ENCODE results near the gene USP48.
"Not testable (repeated sequence)": the region's sequence is repeated elsewhere in the genome, so short reads cannot be mapped to it uniquely, and the experiment has no call there.

Gene USP48

GRCh38 chr1:21641537-21641936 is 141.4 kb downstream of the USP48 start:
- no peaks in the 10 kb centered on the region for H3K9me3 ChIP-seq (ENCODE audit: control insufficient read depth, insufficient read depth, low read length)
- no peaks in the 10 kb centered on the region for H3K36me3 ChIP-seq (ENCODE audit: insufficient read depth, low read length)
- no peak overlapping the region for H3K9ac ChIP-seq (ENCODE audit: low read depth, low read length)
- H3K4me1 ChIP-seq (ENCODE audit: insufficient read depth, low read length) = peaks cover 27% of the 10 kb centered on the region

DNA sequence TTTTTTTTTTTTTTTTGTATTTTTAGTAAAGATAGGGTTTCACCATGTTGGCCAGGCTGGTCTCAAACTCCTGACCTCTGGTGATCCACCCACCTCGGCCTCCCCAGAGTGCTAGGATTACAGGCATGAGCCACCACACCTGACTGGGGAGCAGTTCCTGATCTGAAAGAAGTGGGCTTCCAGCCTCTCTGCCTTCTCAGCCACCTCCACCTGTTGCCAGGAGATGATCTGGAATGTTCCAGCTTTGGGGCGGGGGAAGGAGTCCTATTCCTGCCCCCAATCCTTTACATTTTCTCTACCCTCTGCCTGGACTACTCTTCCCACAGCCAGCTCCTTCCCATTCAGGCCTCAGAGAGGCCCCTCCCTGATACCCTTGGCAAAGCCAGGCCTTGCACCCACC is 141.9 kb downstream of the USP48 start:
- no peaks in the 10 kb centered on the region for H3K9me3 ChIP-seq (ENCODE audit: control insufficient read depth, insufficient read depth, low read length)
- peaks cover 27% of the 10 kb centered on the region for H3K4me1 ChIP-seq (ENCODE audit: insufficient read depth, low read length)

DNA sequence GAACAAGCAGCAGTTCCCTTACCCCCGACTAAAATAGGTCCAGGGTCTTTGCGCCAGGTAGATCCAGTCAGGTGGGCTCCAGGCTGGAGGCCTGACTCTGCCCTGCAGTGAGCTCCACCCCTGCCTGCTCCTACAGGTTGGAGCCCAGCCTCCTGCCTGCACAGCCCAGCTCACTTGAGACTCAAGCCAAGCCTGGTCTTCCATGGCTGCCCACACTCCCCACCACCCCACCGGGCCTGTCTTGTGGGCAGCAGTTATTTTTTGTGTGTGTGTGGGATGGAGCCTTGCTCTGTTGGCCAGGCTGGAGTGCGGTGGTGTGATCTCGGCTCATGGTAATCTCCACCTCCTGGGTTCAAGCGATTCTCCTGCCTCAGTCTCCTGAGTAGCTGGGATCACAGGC is 142.3 kb downstream of the USP48 start:
- H3K36me3 ChIP-seq (ENCODE audit: insufficient read depth, low read length) = no peaks in the 10 kb centered on the region
- peaks cover 27% of the 10 kb centered on the region for H3K4me1 ChIP-seq (ENCODE audit: insufficient read depth, low read length)
- no peaks in the 10 kb centered on the region for H3K9me3 ChIP-seq (ENCODE audit: control insufficient read depth, insufficient read depth, low read length)
- no peak overlapping the region for H3K9ac ChIP-seq (ENCODE audit: low read depth, low read length)

More for the DNA sequence above, 141.9 kb downstream of the USP48 start:
- Histone ChIP-seq H3K36me3 (ENCODE audit: insufficient read depth, low read length) (no peaks in the 10 kb centered on the region), H3K9ac (ENCODE audit: low read depth, low read length) (no peak overlapping the region)

- Histone ChIP-seq H3K36me3 (ENCODE audit: insufficient read depth, low read length) (no peaks in the 10 kb centered on the region), H3K9ac (ENCODE audit: low read depth, low read length) (no peak overlapping the region), H3K4me1 (ENCODE audit: insufficient read depth, low read length) (peaks cover 36% of the 10 kb centered on the region), H3K9me3 (ENCODE audit: control insufficient read depth, insufficient read depth, low read length) (no peaks in the 10 kb centered on the region)
Observed at GRCh38 chr1:21639594-21640041, 143.3 kb downstream of the USP48 start.

GRCh38 chr1:21638531-21639341 is 144.2 kb downstream of the USP48 start:
- Histone ChIP-seq H3K9ac (ENCODE audit: low read depth, low read length) (no peak overlapping the region), H3K9me3 (ENCODE audit: control insufficient read depth, insufficient read depth, low read length) (no peaks in the 10 kb centered on the region), H3K4me1 (ENCODE audit: insufficient read depth, low read length) (peaks cover 37% of the 10 kb centered on the region), H3K36me3 (ENCODE audit: insufficient read depth, low read length) (no peaks in the 10 kb centered on the region)

DNA sequence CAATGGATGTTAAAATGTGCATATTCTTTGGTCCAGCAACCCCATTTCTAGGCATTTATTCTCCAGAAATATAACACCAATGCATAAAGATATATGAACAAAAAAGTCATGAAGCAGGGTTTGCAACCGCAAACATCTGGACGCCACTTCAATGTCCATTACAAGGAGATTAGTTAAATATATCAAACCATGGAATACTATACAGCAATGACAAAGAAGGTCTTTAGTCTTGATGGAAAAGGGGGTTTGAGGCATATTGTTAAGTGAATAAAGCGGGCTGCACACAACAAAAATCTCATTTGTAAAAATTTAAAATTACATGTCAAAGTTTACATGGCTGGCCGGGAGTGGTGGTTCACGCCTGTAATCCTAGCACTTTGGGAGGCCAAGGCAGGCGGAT is 145.4 kb downstream of the USP48 start:
- no peaks in the 10 kb centered on the region for H3K36me3 ChIP-seq (ENCODE audit: insufficient read depth, low read length)
- no peaks in the 10 kb centered on the region for H3K9me3 ChIP-seq (ENCODE audit: control insufficient read depth, insufficient read depth, low read length)
- no peak overlapping the region for H3K9ac ChIP-seq (ENCODE audit: low read depth, low read length)
- peaks cover 37% of the 10 kb centered on the region for H3K4me1 ChIP-seq (ENCODE audit: insufficient read depth, low read length)

- no peak overlapping the region for H3K9ac ChIP-seq (ENCODE audit: low read depth, low read length)
- no peaks in the 10 kb centered on the region for H3K36me3 ChIP-seq (ENCODE audit: insufficient read depth, low read length)
- no peaks in the 10 kb centered on the region for H3K9me3 ChIP-seq (ENCODE audit: control insufficient read depth, insufficient read depth, low read length)
- peaks cover 38% of the 10 kb centered on the region for H3K4me1 ChIP-seq (ENCODE audit: insufficient read depth, low read length)
Observed at GRCh38 chr1:21636029-21636428, 146.9 kb downstream of the USP48 start.

GRCh38 chr1:21634806-21635535 is 148.0 kb downstream of the USP48 start:
- Histone ChIP-seq H3K9ac (ENCODE audit: low read depth, low read length) (no peak overlapping the region), H3K9me3 (ENCODE audit: control insufficient read depth, insufficient read depth, low read length) (no peaks in the 10 kb centered on the region), H3K36me3 (ENCODE audit: insufficient read depth, low read length) (no peaks in the 10 kb centered on the region), H3K4me1 (ENCODE audit: insufficient read depth, low read length) (peaks cover 35% of the 10 kb centered on the region)

DNA sequence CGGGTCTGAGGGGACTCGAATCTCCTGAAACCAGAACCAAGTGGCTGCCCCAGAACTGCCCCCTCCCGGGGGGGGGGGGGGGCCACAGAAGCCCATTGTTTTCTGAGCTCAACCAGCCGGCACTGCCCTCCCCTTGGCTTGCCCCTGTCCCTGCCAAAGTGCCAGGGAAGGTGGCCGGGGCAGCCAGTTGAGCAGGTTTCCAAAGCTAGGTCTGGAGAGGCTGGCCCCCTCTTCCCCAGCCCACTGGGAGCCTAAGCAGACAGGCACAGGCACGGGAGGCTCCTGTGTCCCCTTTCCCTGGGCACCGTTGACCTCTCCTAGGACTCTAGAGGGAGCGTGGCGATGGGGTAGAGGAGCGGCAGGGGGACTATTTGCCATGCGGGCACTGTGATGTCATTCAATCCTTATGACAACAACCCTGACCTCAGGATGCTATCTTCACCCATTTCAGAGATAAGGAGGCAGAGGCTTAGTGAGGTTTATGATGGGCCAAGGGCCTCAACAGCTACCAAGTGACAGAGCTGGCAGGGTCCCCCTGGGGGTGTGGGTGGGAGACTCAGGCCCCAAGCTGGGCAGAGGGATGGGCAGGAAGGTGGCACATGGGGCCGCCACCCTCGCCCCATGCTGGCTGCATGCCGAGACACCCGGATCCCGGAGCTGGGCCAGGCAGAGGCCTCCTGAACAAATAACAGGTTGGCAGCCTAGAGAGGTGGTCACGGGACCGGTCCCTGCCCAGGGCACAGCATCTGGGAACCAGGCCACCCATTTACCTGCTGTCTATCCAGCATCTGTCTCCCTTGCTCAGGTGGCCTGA is 148.8 kb downstream of the USP48 start:
- H3K9me3 ChIP-seq (ENCODE audit: control insufficient read depth, insufficient read depth, low read length) = no peaks in the 10 kb centered on the region
- peaks cover 32% of the 10 kb centered on the region for H3K4me1 ChIP-seq (ENCODE audit: insufficient read depth, low read length)
- no peak overlapping the region for H3K9ac ChIP-seq (ENCODE audit: low read depth, low read length)
- H3K36me3 ChIP-seq (ENCODE audit: insufficient read depth, low read length) = no peaks in the 10 kb centered on the region

GRCh38 chr1:21633141-21633755 is 149.7 kb downstream of the USP48 start:
- Histone ChIP-seq H3K9me3 (ENCODE audit: control insufficient read depth, insufficient read depth, low read length) (no peaks in the 10 kb centered on the region), H3K36me3 (ENCODE audit: insufficient read depth, low read length) (no peaks in the 10 kb centered on the region), H3K4me1 (ENCODE audit: insufficient read depth, low read length) (peaks cover 27% of the 10 kb centered on the region; the same call in 1 of the 2 replicates), H3K9ac (ENCODE audit: low read depth, low read length) (no peak overlapping the region)

GRCh38 chr1:21631944-21632887 is 150.7 kb downstream of the USP48 start:
- H3K36me3 ChIP-seq (ENCODE audit: insufficient read depth, low read length) = no peaks in the 10 kb centered on the region
- H3K9ac ChIP-seq (ENCODE audit: low read depth, low read length) = no peak overlapping the region
- peaks cover 27% of the 10 kb centered on the region; the same call in 1 of the 2 replicates for H3K4me1 ChIP-seq (ENCODE audit: insufficient read depth, low read length)
- H3K9me3 ChIP-seq (ENCODE audit: control insufficient read depth, insufficient read depth, low read length) = no peaks in the 10 kb centered on the region

GRCh38 chr1:21631590-21631943 is 151.4 kb downstream of the USP48 start:
- H3K9ac ChIP-seq (ENCODE audit: low read depth, low read length); H3K36me3 ChIP-seq (ENCODE audit: insufficient read depth, low read length); H3K9me3 ChIP-seq (ENCODE audit: control insufficient read depth, insufficient read depth, low read length): not testable (repeated sequence)
- peaks cover 27% of the 10 kb centered on the region; the same call in 1 of the 2 replicates for H3K4me1 ChIP-seq (ENCODE audit: insufficient read depth, low read length)

Measured in ES-I3 (cell line).